ENCODE measurements around the gene GLI3.

GLI3 gene

DNA sequence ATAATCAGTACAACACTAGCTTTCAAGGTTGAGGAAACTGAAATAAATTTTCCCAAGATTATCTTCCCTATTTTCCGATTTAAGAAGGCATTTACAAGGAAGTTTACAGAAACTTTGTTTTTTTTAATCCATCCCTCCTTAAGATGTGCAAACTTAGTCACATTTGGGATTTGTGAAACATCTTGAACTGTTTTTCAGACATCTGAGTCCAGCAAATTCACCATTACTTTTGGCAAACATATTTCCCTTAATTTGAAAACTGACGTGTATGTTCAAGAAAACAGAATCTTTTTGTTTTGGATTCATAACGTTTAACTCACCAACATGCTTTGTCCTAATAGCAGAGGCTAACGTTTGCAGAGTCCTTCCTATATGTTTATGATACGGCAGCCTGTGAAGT, 19.5 kb downstream of the GLI3 start:
- DNase-seq: no peak
- H3K36me3 ChIP-seq: no peaks in the 10 kb centered on the region
- TF ChIP-seq, protein P1, sequence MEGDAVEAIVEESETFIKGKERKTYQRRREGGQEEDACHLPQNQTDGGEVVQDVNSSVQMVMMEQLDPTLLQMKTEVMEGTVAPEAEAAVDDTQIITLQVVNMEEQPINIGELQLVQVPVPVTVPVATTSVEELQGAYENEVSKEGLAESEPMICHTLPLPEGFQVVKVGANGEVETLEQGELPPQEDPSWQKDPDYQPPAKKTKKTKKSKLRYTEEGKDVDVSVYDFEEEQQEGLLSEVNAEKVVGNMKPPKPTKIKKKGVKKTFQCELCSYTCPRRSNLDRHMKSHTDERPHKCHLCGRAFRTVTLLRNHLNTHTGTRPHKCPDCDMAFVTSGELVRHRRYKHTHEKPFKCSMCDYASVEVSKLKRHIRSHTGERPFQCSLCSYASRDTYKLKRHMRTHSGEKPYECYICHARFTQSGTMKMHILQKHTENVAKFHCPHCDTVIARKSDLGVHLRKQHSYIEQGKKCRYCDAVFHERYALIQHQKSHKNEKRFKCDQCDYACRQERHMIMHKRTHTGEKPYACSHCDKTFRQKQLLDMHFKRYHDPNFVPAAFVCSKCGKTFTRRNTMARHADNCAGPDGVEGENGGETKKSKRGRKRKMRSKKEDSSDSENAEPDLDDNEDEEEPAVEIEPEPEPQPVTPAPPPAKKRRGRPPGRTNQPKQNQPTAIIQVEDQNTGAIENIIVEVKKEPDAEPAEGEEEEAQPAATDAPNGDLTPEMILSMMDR (IDR thresholded peaks at IDR 0.05; ENCODE audit: low read depth, low read length): no peak

GRCh38 chr7:42217053-42217452, 20.0 kb downstream of the GLI3 start:
- Histone ChIP-seq H3K27me3 (ENCODE audit: insufficient read depth, low read depth, severe bottlenecking) (peaks cover 3% of the 10 kb centered on the region), H3K27ac (no peak overlapping the region), H3K4me3 (ENCODE audit: low read depth, low read length) (no peak overlapping the region), H3K9me3 (ENCODE audit: severe bottlenecking) (no peaks in the 10 kb centered on the region), H3K36me3 (no peaks in the 10 kb centered on the region)
- DNase-seq: no peak
- TF ChIP-seq, protein P1 (IDR thresholded peaks at IDR 0.05; ENCODE audit: low read depth, low read length): no peak

More for the DNA sequence above, 19.5 kb downstream of the GLI3 start:
- H3K4me3 ChIP-seq (ENCODE audit: low read depth, low read length): no peak overlapping the region
- H3K9me3 ChIP-seq (ENCODE audit: severe bottlenecking): no peaks in the 10 kb centered on the region
- peaks cover 3% of the 10 kb centered on the region for H3K27me3 ChIP-seq (ENCODE audit: insufficient read depth, low read depth, severe bottlenecking)
- no peak overlapping the region for H3K27ac ChIP-seq

GRCh38 chr7:42214060-42214679, 22.8 kb downstream of the GLI3 start:
- TF ChIP-seq, protein P1 (IDR thresholded peaks at IDR 0.05; ENCODE audit: low read depth, low read length): no peak
- no peak for DNase-seq
- Histone ChIP-seq H3K4me3 (ENCODE audit: low read depth, low read length) (no peak overlapping the region), H3K27ac (no peak overlapping the region), H3K36me3 (no peaks in the 10 kb centered on the region), H3K9me3 (ENCODE audit: severe bottlenecking) (no peaks in the 10 kb centered on the region), H3K27me3 (ENCODE audit: insufficient read depth, low read depth, severe bottlenecking) (no peaks in the 10 kb centered on the region)

DNA sequence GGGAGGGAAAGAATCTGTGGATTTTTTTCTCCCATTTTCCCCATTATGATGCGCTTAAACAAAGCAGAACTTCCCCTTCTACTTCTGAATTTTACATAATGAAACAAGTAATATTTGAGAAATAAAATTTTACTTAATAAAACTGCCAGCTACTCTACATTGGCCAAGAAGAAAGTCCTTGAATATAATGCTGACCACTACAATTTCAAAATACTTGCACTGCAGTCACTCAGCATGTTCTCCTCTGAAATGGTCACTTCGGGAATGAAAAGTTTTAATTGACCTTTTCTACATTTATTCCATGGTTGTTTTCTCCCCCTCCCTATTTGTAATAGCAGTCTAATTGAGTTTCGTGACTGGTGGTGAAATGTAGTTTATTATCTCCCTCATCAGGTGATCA, 23.9 kb downstream of the GLI3 start:
- Histone ChIP-seq H3K4me3 (ENCODE audit: low read depth, low read length) (no peak overlapping the region), H3K36me3 (no peaks in the 10 kb centered on the region), H3K27me3 (ENCODE audit: insufficient read depth, low read depth, severe bottlenecking) (no peaks in the 10 kb centered on the region), H3K27ac (no peak overlapping the region), H3K9me3 (ENCODE audit: severe bottlenecking) (no peaks in the 10 kb centered on the region)
- TF ChIP-seq, protein P1 (IDR thresholded peaks at IDR 0.05; ENCODE audit: low read depth, low read length): no peak
- DNase-seq: no peak

DNA sequence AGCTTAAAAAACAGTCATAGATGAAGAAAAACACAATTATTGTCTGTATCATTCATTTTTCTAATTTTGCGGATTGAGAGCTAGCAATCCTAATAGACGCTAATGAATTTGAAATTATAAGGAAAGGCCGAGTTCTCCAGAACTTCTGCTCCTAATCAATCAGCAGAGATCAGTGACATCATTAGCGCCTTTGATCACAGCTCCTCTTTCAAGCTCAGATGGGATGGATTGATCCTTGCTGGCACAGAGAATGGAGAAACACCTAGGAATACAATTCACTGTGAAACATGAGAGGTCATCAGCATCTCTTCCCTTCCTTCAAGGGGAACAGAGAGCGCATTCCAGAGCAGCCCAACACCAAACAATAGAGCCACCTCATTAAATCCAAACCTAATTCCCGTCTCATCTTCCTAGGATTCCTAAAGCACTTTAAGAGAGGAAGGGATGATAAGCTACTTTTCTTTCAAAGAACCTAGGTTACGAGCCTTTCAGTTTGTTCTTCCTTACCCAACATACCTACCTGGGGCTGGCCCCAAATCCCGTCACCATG, 24.4 kb downstream of the GLI3 start:
- no peak overlapping the region for H3K27ac ChIP-seq
- no peak for DNase-seq

More for the DNA sequence above, 24.4 kb downstream of the GLI3 start:
- Histone ChIP-seq H3K36me3 (no peaks in the 10 kb centered on the region), H3K27me3 (ENCODE audit: insufficient read depth, low read depth, severe bottlenecking) (no peaks in the 10 kb centered on the region), H3K4me3 (ENCODE audit: low read depth, low read length) (no peak overlapping the region), H3K9me3 (ENCODE audit: severe bottlenecking) (no peaks in the 10 kb centered on the region)
- TF ChIP-seq, protein P1 (IDR thresholded peaks at IDR 0.05; ENCODE audit: low read depth, low read length): no peak
